IMR-90 (cell line): ENCODE data around the gene ALK. TPM values are rescaled to one million over a fixed set of nuclear protein-coding genes. Genes with fewer than 3 reads are reported as not detected.
A peak's percentile ranks its signal among the peaks of the same experiment; 100 is the strongest.

Source experiments
- ATAC-seq: fragments of 200-7000 bp; cut with Tn5 transposase; 2 replicates; pipeline ENCODE4 v1.9.1; 2020; ENCODE audit warnings: low read depth, mild to moderate bottlenecking, moderate library complexity
- BruUV-seq: library from RNA; stranded (reverse); fragments of 400-500 nt; replicated peaks from 2 replicates; lab custom pipeline; 2021; lab: Mats Ljungman, UMichigan
- CTCF ChIA-PET: fragments of 300-600 bp; formaldehyde crosslinking; extraction: SDS; loops from one replicate; lab custom pipeline; 2021; ENCODE audit warnings: antibody characterized with exemption; lab: Yijun Ruan, JAX
- POLR2A ChIA-PET: fragments of 300-600 bp; sonication (Branson Sonifier 250); formaldehyde crosslinking; loops from one replicate; lab custom pipeline; 2022; ENCODE audit warnings: antibody characterized with exemption; ENCODE audit not compliant: unreplicated experiment; lab: Charles Lee
- DNase-seq: peaks from one replicate; pipeline ENCODE4 v3.0.0; 2013
- H2AFZ ChIP-seq: replicated peaks from 2 replicates; pipeline ENCODE3; 2013; ENCODE audit warnings: low read length, mild to moderate bottlenecking; ENCODE audit not compliant: poor library complexity
- H2AK5ac ChIP-seq: 2 replicates; pipeline ENCODE4 v1.6.1; 2013; ENCODE audit warnings: low read depth, low read length, inconsistent platforms
- H2AK9ac ChIP-seq: replicated peaks from 2 replicates; pipeline ENCODE3; 2013; ENCODE audit warnings: mild to moderate bottlenecking, low read depth, low read length, moderate library complexity; ENCODE audit not compliant: poor library complexity
- H2BK120ac ChIP-seq: 2 replicates; pipeline ENCODE4 v1.6.1; 2013; ENCODE audit warnings: low read depth, low read length, inconsistent platforms
- H2BK15ac ChIP-seq: 3 replicates; pipeline ENCODE4 v1.6.1; 2013; ENCODE audit warnings: low read depth, low read length, inconsistent platforms
- H2BK20ac ChIP-seq: 2 replicates; pipeline ENCODE4 v1.6.1; 2013; ENCODE audit warnings: low read depth, mild to moderate bottlenecking, inconsistent platforms, low read length, moderate library complexity
- H2BK5ac ChIP-seq: 2 replicates; pipeline ENCODE4 v1.6.1; 2013; ENCODE audit warnings: mild to moderate bottlenecking, low read depth, low read length, inconsistent platforms; ENCODE audit not compliant: poor library complexity, severe bottlenecking
- H3K14ac ChIP-seq: replicated peaks from 2 replicates; pipeline ENCODE4 v1.6.1; 2013; ENCODE audit warnings: low read depth, low read length, inconsistent platforms
- H3K18ac ChIP-seq: 2 replicates; pipeline ENCODE4 v1.6.1; 2013; ENCODE audit warnings: low read depth, low read length, control low read depth
- H3K23ac ChIP-seq: 2 replicates; pipeline ENCODE4 v1.6.1; 2013; ENCODE audit warnings: low read depth, low read length, inconsistent platforms
- H3K27ac ChIP-seq: 2 replicates; pipeline ENCODE4 v1.5.1; 2013; ENCODE audit warnings: mild to moderate bottlenecking, control low read depth, low read length; ENCODE audit not compliant: insufficient read depth
- H3K27me3 ChIP-seq: 2 replicates; pipeline ENCODE4 v1.6.1; 2013; ENCODE audit warnings: low read length; ENCODE audit not compliant: control insufficient read depth, insufficient read depth
- H3K36me3 ChIP-seq: 2 replicates; pipeline ENCODE4 v1.6.1; 2013; ENCODE audit warnings: low read length, mixed read lengths; ENCODE audit not compliant: control insufficient read depth, insufficient read depth
- H3K4ac ChIP-seq: 2 replicates; pipeline ENCODE4 v1.6.1; 2013; ENCODE audit warnings: low read depth, low read length, inconsistent platforms
- H3K4me1 ChIP-seq: 2 replicates; pipeline ENCODE4 v1.6.1; 2013; ENCODE audit warnings: low read length, mixed read lengths; ENCODE audit not compliant: control insufficient read depth, insufficient read depth
- H3K4me2 ChIP-seq: 2 replicates; pipeline ENCODE4 v1.6.1; 2013; ENCODE audit warnings: low read depth, mild to moderate bottlenecking, control low read depth, low read length, moderate library complexity
- H3K4me3 ChIP-seq: 2 replicates; pipeline ENCODE4 v1.5.1; 2013; ENCODE audit warnings: low read depth, mild to moderate bottlenecking, control low read depth, low read length, moderate library complexity; ENCODE audit not compliant: insufficient read depth
- H3K56ac ChIP-seq: 2 replicates; pipeline ENCODE4 v1.6.1; 2013; ENCODE audit warnings: low read length, inconsistent platforms; ENCODE audit not compliant: insufficient read depth; ENCODE audit errors: extremely low read depth
- H3K79me1 ChIP-seq, 2 experiments: 2 replicates each; pipeline ENCODE4 v1.6.1; 2013; ENCODE audit warnings: low read length in 2 of 2, inconsistent platforms in 1 of 2, low read depth in 1 of 2
- H3K9ac ChIP-seq: 2 replicates; pipeline ENCODE4 v1.6.1; 2013; ENCODE audit warnings: low read depth, low read length, control low read depth
- H3K9me1 ChIP-seq: 2 replicates; pipeline ENCODE4 v1.6.1; 2013; ENCODE audit warnings: low read length, inconsistent platforms; ENCODE audit not compliant: insufficient read depth
- H3K9me3 ChIP-seq: 2 replicates; pipeline ENCODE4 v1.6.1; 2013; ENCODE audit warnings: low read length; ENCODE audit not compliant: control insufficient read depth, insufficient read depth
- H4K20me1 ChIP-seq: 2 replicates; pipeline ENCODE4 v1.6.1; 2013; ENCODE audit warnings: low read length, inconsistent platforms; ENCODE audit not compliant: insufficient read depth
- H4K5ac ChIP-seq: 2 replicates; pipeline ENCODE4 v1.6.1; 2013; ENCODE audit warnings: mild to moderate bottlenecking, low read depth, low read length, control low read depth
- H4K8ac ChIP-seq, 2 experiments: 2 replicates each; pipeline ENCODE4 v1.6.1; 2013; ENCODE audit warnings: low read depth in 2 of 2, low read length in 2 of 2, control low read depth in 1 of 2, inconsistent platforms in 1 of 2
- H4K91ac ChIP-seq: 2 replicates; pipeline ENCODE4 v1.6.1; 2013; ENCODE audit warnings: low read depth, low read length, inconsistent platforms; ENCODE audit not compliant: insufficient read depth
- BHLHE40 ChIP-seq: fragments of 150-350 bp; IDR thresholded peaks from 2 replicates; pipeline ENCODE4 v1.6.1; 2016; ENCODE audit warnings: mild to moderate bottlenecking, low read depth, low read length
- CEBPB ChIP-seq: IDR thresholded peaks from 2 replicates; pipeline ENCODE4 v1.6.1; 2012; ENCODE audit warnings: low read depth, low read length, improper control_type of control experiment
- CHD1 ChIP-seq: IDR thresholded peaks from 2 replicates; pipeline ENCODE4 v1.6.1; 2012; ENCODE audit warnings: low read depth, low read length, improper control_type of control experiment
- MAFK ChIP-seq: IDR thresholded peaks from 2 replicates; pipeline ENCODE4 v1.6.1; 2012; ENCODE audit warnings: low read depth, low read length, improper control_type of control experiment
- MAZ ChIP-seq: IDR thresholded peaks from 2 replicates; pipeline ENCODE4 v1.6.1; 2012; ENCODE audit warnings: low read depth, mild to moderate bottlenecking, low read length, improper control_type of control experiment, moderate library complexity, borderline replicate concordance
- MXI1 ChIP-seq: IDR thresholded peaks from 2 replicates; pipeline ENCODE4 v1.6.1; 2012; ENCODE audit warnings: low read depth, mild to moderate bottlenecking, low read length, moderate library complexity, borderline replicate concordance
- NFE2L2 ChIP-seq: fragments of 150-350 bp; IDR thresholded peaks from 2 replicates; pipeline ENCODE4 v1.6.1; 2016; ENCODE audit warnings: low read depth, mild to moderate bottlenecking, low read length
- POLR2A ChIP-seq: IDR thresholded peaks from 2 replicates; pipeline ENCODE4 v1.6.1; 2012; ENCODE audit warnings: mild to moderate bottlenecking, low read depth, low read length
- RAD21 ChIP-seq: IDR thresholded peaks from 2 replicates; pipeline ENCODE4 v1.6.1; 2012; ENCODE audit warnings: low read length, improper control_type of control experiment
- RCOR1 ChIP-seq: IDR thresholded peaks from 2 replicates; pipeline ENCODE4 v1.6.1; 2012; ENCODE audit warnings: mild to moderate bottlenecking, low read length, improper control_type of control experiment; ENCODE audit not compliant: insufficient replicate concordance
- RFX5 ChIP-seq: IDR thresholded peaks from 2 replicates; pipeline ENCODE4 v1.8.0; 2012; ENCODE audit warnings: low read depth, mild to moderate bottlenecking, low read length, moderate library complexity
- SMC3 ChIP-seq: fragments of 150-350 bp; IDR thresholded peaks from 2 replicates; pipeline ENCODE4 v1.6.1; 2016; ENCODE audit warnings: low read depth, mild to moderate bottlenecking, antibody characterized with exemption, low read length, moderate library complexity
- WGBS, 2 experiments: methylation state at CpG; one replicate each; pipeline versions ENCODE4 v1.1.5 to v1.1.7; 2013; ENCODE audit warnings: missing lambda C conversion rate in 2 of 2; ENCODE audit not compliant: insufficient read length in 1 of 2; ENCODE audit errors: extremely low coverage in 2 of 2; 5-methylcytosine and 5-hydroxymethylcytosine counted together
- dilution Hi-C: fragments of 300-500 bp; cut with HindIII; formaldehyde crosslinking; loops from one replicate; pipeline ENCODE4 v1.14.3; 2018; ENCODE audit warnings: low sequenced_read_pairs; ENCODE audit not compliant: unreplicated experiment
- in situ Hi-C: fragments of 300-500 bp; cut with MboI; formaldehyde crosslinking; loops from 3 replicates; pipeline ENCODE4 v1.14.3; 2019; ENCODE audit warnings: low sequenced_read_pairs, inconsistent platforms, mixed read lengths
- intact Hi-C: fragments of 100-400 bp; cut with micrococcal nuclease; formaldehyde crosslinking; loops from 2 replicates; pipeline ENCODE4 v1.10.0; 2022
- polyA plus RNA-seq, 3 experiments: library from polyadenylated mRNA; depleted of rRNA; stranded (reverse); fragments of >200 nt; gene quantifications; 2 replicates each; pipeline ENCODE4 v1.2.3, GENCODE V29; 2012; ENCODE audit warnings: low replicate concordance in 1 of 3
- total RNA-seq: library from RNA; depleted of rRNA; stranded (reverse); fragments of >200 nt; gene quantifications from 2 replicates; pipeline ENCODE4 v1.2.3, GENCODE V29; 2012
- TF ChIP-seq, protein P1 (sequence below): fragments of 150-350 bp; IDR thresholded peaks from 2 replicates; pipeline ENCODE4 v1.6.1; 2017; ENCODE audit warnings: mild to moderate bottlenecking, antibody characterized with exemption, low read length, low read depth
- TF ChIP-seq, protein P2 (sequence below): conservative IDR thresholded peaks from 2 replicates; pipeline ENCODE4 v1.5.1; 2012; ENCODE audit warnings: mild to moderate bottlenecking, low read depth, low read length, improper control_type of control experiment
- TF ChIP-seq, protein P3 (sequence below): fragments of 150-350 bp; IDR thresholded peaks from 2 replicates; pipeline ENCODE4 v1.6.1; 2016; ENCODE audit warnings: low read depth, mild to moderate bottlenecking, low read length, moderate library complexity, borderline replicate concordance

ALK gene
- total and polyA plus RNA-seq, 2 of the 4 experiments (the other 2 are of a cell fraction) = not detected

DNA sequence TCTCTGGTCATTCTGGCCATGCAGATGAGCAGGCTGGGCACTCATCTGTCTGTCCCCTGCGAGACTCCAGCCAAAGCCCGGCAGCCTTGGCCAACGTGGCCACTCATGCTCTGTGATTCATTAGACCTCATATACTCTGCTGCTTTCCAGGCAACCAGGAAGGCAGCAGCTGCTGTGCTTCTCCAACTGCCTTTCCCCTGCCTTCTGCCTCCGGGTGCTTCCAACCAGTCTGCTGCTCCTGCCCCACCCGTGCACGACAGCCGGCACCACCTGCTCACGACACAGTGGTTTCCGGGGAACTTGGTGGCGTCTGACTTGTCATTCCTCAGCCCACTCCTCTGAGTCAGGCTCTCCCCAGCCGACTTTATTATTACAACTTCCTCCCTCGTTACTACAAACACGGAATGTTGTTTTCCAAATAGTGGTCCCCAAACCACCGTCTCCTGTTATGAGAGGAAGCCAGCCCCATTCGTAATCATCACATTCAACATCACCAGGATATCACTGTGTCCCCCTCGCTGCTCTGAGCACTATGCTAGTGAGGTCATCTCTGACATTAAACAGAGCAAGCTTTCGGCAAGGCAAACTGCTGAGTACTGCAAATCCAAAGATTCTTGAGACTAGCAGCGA is 392.4 kb downstream of the ALK start:
- ChIA-PET POLR2A (no interaction called here), CTCF (no interaction called here)
- Histone ChIP-seq H3K27ac (peak overlapping the region; percentile 32), H2AK9ac (peak overlapping the region; percentile 21), H3K18ac (peak overlapping the region; percentile 56), H3K27me3 (no peaks in the 10 kb centered on the region), H2BK15ac (peak overlapping the region; percentile 92; the same call in 2 of the 3 replicates), H3K9me3 (no peaks in the 10 kb centered on the region), H3K4me2 (peak overlapping the region; percentile 67), H3K9me1 (peaks cover 15% of the 10 kb centered on the region), H2BK20ac (peak overlapping the region; percentile 77; the same call in 1 of the 2 replicates), H4K20me1 (no peaks in the 10 kb centered on the region), H3K9ac (no peak overlapping the region; the same call in 1 of the 2 replicates), H2AK5ac (peak overlapping the region; percentile 76; the same call in 1 of the 2 replicates), H4K8ac (peak overlapping the region; percentile 75 to 78; a peak in 3 of 4 replicates), H2AFZ (peak overlapping the region; percentile 86), H3K56ac (peak overlapping the region; percentile 33; the same call in 1 of the 2 replicates), H3K79me1 (no peaks in the 10 kb centered on the region), H2BK5ac (peak overlapping the region; percentile 70), H4K91ac (peak overlapping the region; percentile 72), H3K23ac (peak overlapping the region; percentile 21; the same call in 1 of the 2 replicates), H4K5ac (no peak overlapping the region), H3K36me3 (no peaks in the 10 kb centered on the region), H3K14ac (peak overlapping the region; percentile 57), H3K4me3 (no peak overlapping the region; the same call in 1 of the 2 replicates), H2BK120ac (peak overlapping the region; percentile 90), H3K4me1 (peaks cover 7% of the 10 kb centered on the region), H3K4ac (peak overlapping the region; percentile 78)
- 9% methylated on average over 8 of the region's 18 CpGs; no CpG with 5 or more reads in 1 of the 2 experiments for WGBS, 2 experiments
- in situ Hi-C loops (no loop called here), dilution Hi-C loops (no loop called here), intact Hi-C loops (no loop called here)
- DNase-seq (peak; percentile 79), ATAC-seq (peak; percentile 91)
- no TSS peak for BruUV-seq
- TF ChIP-seq RFX5 (no peak), SMC3 (no peak), CEBPB (no peak), NFE2L2 (no peak), MAFK (peak; percentile 80), MXI1 (no peak), RAD21 (0 out of 2 replicates have a peak, but pooled peaks have one; percentile 14), POLR2A (no peak), RCOR1 (peak; percentile 45), BHLHE40 (peak; percentile 78), CHD1 (no peak), MAZ (peak; percentile 56)
- TF ChIP-seq, protein P1, sequence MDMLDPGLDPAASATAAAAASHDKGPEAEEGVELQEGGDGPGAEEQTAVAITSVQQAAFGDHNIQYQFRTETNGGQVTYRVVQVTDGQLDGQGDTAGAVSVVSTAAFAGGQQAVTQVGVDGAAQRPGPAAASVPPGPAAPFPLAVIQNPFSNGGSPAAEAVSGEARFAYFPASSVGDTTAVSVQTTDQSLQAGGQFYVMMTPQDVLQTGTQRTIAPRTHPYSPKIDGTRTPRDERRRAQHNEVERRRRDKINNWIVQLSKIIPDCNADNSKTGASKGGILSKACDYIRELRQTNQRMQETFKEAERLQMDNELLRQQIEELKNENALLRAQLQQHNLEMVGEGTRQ = no peak
- TF ChIP-seq, protein P2, sequence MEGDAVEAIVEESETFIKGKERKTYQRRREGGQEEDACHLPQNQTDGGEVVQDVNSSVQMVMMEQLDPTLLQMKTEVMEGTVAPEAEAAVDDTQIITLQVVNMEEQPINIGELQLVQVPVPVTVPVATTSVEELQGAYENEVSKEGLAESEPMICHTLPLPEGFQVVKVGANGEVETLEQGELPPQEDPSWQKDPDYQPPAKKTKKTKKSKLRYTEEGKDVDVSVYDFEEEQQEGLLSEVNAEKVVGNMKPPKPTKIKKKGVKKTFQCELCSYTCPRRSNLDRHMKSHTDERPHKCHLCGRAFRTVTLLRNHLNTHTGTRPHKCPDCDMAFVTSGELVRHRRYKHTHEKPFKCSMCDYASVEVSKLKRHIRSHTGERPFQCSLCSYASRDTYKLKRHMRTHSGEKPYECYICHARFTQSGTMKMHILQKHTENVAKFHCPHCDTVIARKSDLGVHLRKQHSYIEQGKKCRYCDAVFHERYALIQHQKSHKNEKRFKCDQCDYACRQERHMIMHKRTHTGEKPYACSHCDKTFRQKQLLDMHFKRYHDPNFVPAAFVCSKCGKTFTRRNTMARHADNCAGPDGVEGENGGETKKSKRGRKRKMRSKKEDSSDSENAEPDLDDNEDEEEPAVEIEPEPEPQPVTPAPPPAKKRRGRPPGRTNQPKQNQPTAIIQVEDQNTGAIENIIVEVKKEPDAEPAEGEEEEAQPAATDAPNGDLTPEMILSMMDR = no peak
- TF ChIP-seq, protein P3, sequence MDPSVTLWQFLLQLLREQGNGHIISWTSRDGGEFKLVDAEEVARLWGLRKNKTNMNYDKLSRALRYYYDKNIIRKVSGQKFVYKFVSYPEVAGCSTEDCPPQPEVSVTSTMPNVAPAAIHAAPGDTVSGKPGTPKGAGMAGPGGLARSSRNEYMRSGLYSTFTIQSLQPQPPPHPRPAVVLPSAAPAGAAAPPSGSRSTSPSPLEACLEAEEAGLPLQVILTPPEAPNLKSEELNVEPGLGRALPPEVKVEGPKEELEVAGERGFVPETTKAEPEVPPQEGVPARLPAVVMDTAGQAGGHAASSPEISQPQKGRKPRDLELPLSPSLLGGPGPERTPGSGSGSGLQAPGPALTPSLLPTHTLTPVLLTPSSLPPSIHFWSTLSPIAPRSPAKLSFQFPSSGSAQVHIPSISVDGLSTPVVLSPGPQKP = no peak
